Measurements from ENCODE around the gene TRAF1. TPM values are rescaled to one million over a fixed set of nuclear protein-coding genes. Genes with fewer than 3 reads are reported as not detected.

Gene TRAF1
- total RNA-seq, 4 donors from 2014 or later: 5.7 to 7.8 (median 6.6) TPM

- H3K27ac ChIP-seq: no peak overlapping the region
- no peaks in the 10 kb centered on the region for H3K36me3 ChIP-seq
- TF ChIP-seq POLR2A (IDR thresholded peaks at IDR 0.05): no peak
- TF ChIP-seq CTCF (IDR thresholded peaks at IDR 0.05): no peak
- H3K4me1 ChIP-seq: peaks cover 0 to 7% of the 10 kb centered on the region in 2 donors
- H3K27me3 ChIP-seq: no peaks in the 10 kb centered on the region
- no peaks in the 10 kb centered on the region for H3K9me3 ChIP-seq
- intact Hi-C loops (cut with DNase I): no loop called here
- WGBS, 2 donors: 88 to 96% methylated on average over 4 to 6 of the region's 6 CpGs
- DNase-seq: no peak
- H3K4me3 ChIP-seq (replicated peaks in 1 of 3): no peak overlapping the region
These were observed 59.9 kb downstream of the TRAF1 start for GRCh38 chr9:120866651-120867050.

- no peak overlapping the region for H3K27ac ChIP-seq
- TF ChIP-seq CTCF (IDR thresholded peaks at IDR 0.05) (no peak), POLR2A (IDR thresholded peaks at IDR 0.05) (no peak)
- H3K9me3 ChIP-seq: no peaks in the 10 kb centered on the region
- no peak for DNase-seq
- intact Hi-C loops (cut with DNase I): no loop called here
- no peak overlapping the region for H3K4me3 ChIP-seq (replicated peaks in 1 of 3)
- H3K36me3 ChIP-seq: no peaks in the 10 kb centered on the region
- H3K4me1 ChIP-seq: peaks cover 0 to 7% of the 10 kb centered on the region in 2 donors
- 45 to 50% methylated on average over 5 of the region's 5 CpGs for WGBS, 2 donors
- no peaks in the 10 kb centered on the region for H3K27me3 ChIP-seq
These were observed 60.8 kb downstream of the TRAF1 start for GRCh38 chr9:120865809-120866208.

- no peak overlapping the region for H3K27ac ChIP-seq
- intact Hi-C loops (cut with DNase I): no loop called here
- 85 to 91% methylated on average over 5 of the region's 5 CpGs for WGBS, 2 donors
These were observed 61.4 kb downstream of the TRAF1 start for GRCh38 chr9:120865176-120865575.

GRCh38 chr9:120864719-120865118, 61.9 kb downstream of the TRAF1 start:
- Histone ChIP-seq H3K9me3 (no peaks in the 10 kb centered on the region), H3K4me1 (peaks cover 0 to 7% of the 10 kb centered on the region in 2 donors), H3K36me3 (no peaks in the 10 kb centered on the region), H3K4me3 (replicated peaks in 1 of 3) (no peak overlapping the region), H3K27ac (no peak overlapping the region), H3K27me3 (no peaks in the 10 kb centered on the region)
- DNase-seq: no peak
- 94 to 96% methylated on average over 5 of the region's 5 CpGs for WGBS, 2 donors
- TF ChIP-seq POLR2A (IDR thresholded peaks at IDR 0.05) (no peak), CTCF (IDR thresholded peaks at IDR 0.05) (no peak)
- intact Hi-C loops (cut with DNase I): no loop called here

More at GRCh38 chr9:120865176-120865575, 61.4 kb downstream of the TRAF1 start:
- TF ChIP-seq CTCF (IDR thresholded peaks at IDR 0.05) (no peak), POLR2A (IDR thresholded peaks at IDR 0.05) (no peak)
- H3K27me3 ChIP-seq: no peaks in the 10 kb centered on the region
- H3K4me1 ChIP-seq: peaks cover 0 to 7% of the 10 kb centered on the region in 2 donors
- DNase-seq: no peak
- no peaks in the 10 kb centered on the region for H3K9me3 ChIP-seq
- H3K36me3 ChIP-seq: no peaks in the 10 kb centered on the region
- no peak overlapping the region for H3K4me3 ChIP-seq (replicated peaks in 1 of 3)

- intact Hi-C loops (cut with DNase I): no loop called here
- no peak for TF ChIP-seq CTCF (IDR thresholded peaks at IDR 0.05)
- Histone ChIP-seq H3K4me1 (peaks cover 0 to 7% of the 10 kb centered on the region in 2 donors), H3K36me3 (no peaks in the 10 kb centered on the region), H3K4me3 (replicated peaks in 1 of 3) (no peak overlapping the region), H3K27ac (no peak overlapping the region), H3K9me3 (no peaks in the 10 kb centered on the region), H3K27me3 (no peaks in the 10 kb centered on the region)
- DNase-seq: no peak
- 89% methylated on average over 7 of the region's 7 CpGs for WGBS, 2 donors
These were observed 62.8 kb downstream of the TRAF1 start for GRCh38 chr9:120863833-120864232.
